ENCODE results near the gene ATRN. TPM values are rescaled to one million over a fixed set of nuclear protein-coding genes. Genes with fewer than 3 reads are reported as not detected.
A peak's percentile ranks its signal among the peaks of the same experiment; 100 is the strongest.
"Not testable (repeated sequence)": the region's sequence is repeated elsewhere in the genome, so short reads cannot be mapped to it uniquely, and the experiment has no call there.

Gene ATRN
- total RNA-seq, 1 experiment from 2014 or later, result 28.3 TPM

- H3K9me3 Mint-ChIP-seq (ENCODE audit: low read depth, unreplicated experiment), result no peaks in the 10 kb centered on the region
- intact Hi-C loops (cut with micrococcal nuclease; ENCODE audit: unreplicated experiment), result no loop called here
- CTCF ChIA-PET, result no interaction called here
- DNase-seq, result no peak
- peaks cover 25% of the 10 kb centered on the region for H3K4me1 Mint-ChIP-seq (ENCODE audit: low read depth, unreplicated experiment)
- H3K36me3 Mint-ChIP-seq (ENCODE audit: insufficient read depth, unreplicated experiment), result peaks cover 23% of the 10 kb centered on the region
- peak overlapping the region; percentile 48 for H3K27ac Mint-ChIP-seq (ENCODE audit: unreplicated experiment)
- no TSS peak for BruUV-seq (replicated peaks)
- peaks cover under 1% of the 10 kb centered on the region for H3K27me3 Mint-ChIP-seq (ENCODE audit: unreplicated experiment)
- peak overlapping the region; percentile 98 for H3K4me3 Mint-ChIP-seq (ENCODE audit: low read depth, unreplicated experiment)
- TF ChIP-seq CTCF (IDR thresholded peaks at IDR 0.05; ENCODE audit: unreplicated experiment), result no peak
These were observed 1.3 kb downstream of the ATRN start for GRCh38 chr20:3472105-3472504.

GRCh38 chr20:3473324-3473723 is 2.5 kb downstream of the ATRN start:
- CTCF ChIA-PET, result no interaction called here
- no TSS peak for BruUV-seq (replicated peaks)
- H3K9me3 Mint-ChIP-seq (ENCODE audit: low read depth, unreplicated experiment), result no peaks in the 10 kb centered on the region
- no peak for TF ChIP-seq CTCF (IDR thresholded peaks at IDR 0.05; ENCODE audit: unreplicated experiment)
- DNase-seq, result no peak
- peaks cover 23% of the 10 kb centered on the region for H3K36me3 Mint-ChIP-seq (ENCODE audit: insufficient read depth, unreplicated experiment)
- intact Hi-C loops (cut with micrococcal nuclease; ENCODE audit: unreplicated experiment), result no loop called here
- no peak overlapping the region for H3K27ac Mint-ChIP-seq (ENCODE audit: unreplicated experiment)
- peaks cover 34% of the 10 kb centered on the region for H3K4me1 Mint-ChIP-seq (ENCODE audit: low read depth, unreplicated experiment)
- H3K4me3 Mint-ChIP-seq (ENCODE audit: low read depth, unreplicated experiment), result no peak overlapping the region
- no peaks in the 10 kb centered on the region for H3K27me3 Mint-ChIP-seq (ENCODE audit: unreplicated experiment)

- peaks cover 23% of the 10 kb centered on the region for H3K36me3 Mint-ChIP-seq (ENCODE audit: insufficient read depth, unreplicated experiment)
- peaks cover 39% of the 10 kb centered on the region for H3K4me1 Mint-ChIP-seq (ENCODE audit: low read depth, unreplicated experiment)
- no TSS peak for BruUV-seq (replicated peaks)
- intact Hi-C loops (cut with micrococcal nuclease; ENCODE audit: unreplicated experiment), result no loop called here
- CTCF ChIA-PET, result interaction anchor here (0.6 kb wide), 1 partner anchor 19 kb away, joined by 4 read pairs; no protein-coding TSS in a partner anchor
- no peak overlapping the region for H3K27ac Mint-ChIP-seq (ENCODE audit: unreplicated experiment)
- no peaks in the 10 kb centered on the region for H3K9me3 Mint-ChIP-seq (ENCODE audit: low read depth, unreplicated experiment)
- H3K4me3 Mint-ChIP-seq (ENCODE audit: low read depth, unreplicated experiment), result no peak overlapping the region
- DNase-seq, result no peak
- H3K27me3 Mint-ChIP-seq (ENCODE audit: unreplicated experiment), result no peaks in the 10 kb centered on the region
- TF ChIP-seq CTCF (IDR thresholded peaks at IDR 0.05; ENCODE audit: unreplicated experiment), result no peak
These were observed 3.1 kb downstream of the ATRN start for GRCh38 chr20:3473944-3474343.

GRCh38 chr20:3477003-3477860 is 6.4 kb downstream of the ATRN start:
- H3K27me3 Mint-ChIP-seq (ENCODE audit: unreplicated experiment); intact Hi-C loops (cut with micrococcal nuclease; ENCODE audit: unreplicated experiment); CTCF ChIA-PET; DNase-seq; H3K27ac Mint-ChIP-seq (ENCODE audit: unreplicated experiment); BruUV-seq (replicated peaks); H3K9me3 Mint-ChIP-seq (ENCODE audit: low read depth, unreplicated experiment); H3K36me3 Mint-ChIP-seq (ENCODE audit: insufficient read depth, unreplicated experiment); H3K4me3 Mint-ChIP-seq (ENCODE audit: low read depth, unreplicated experiment): not testable (repeated sequence)
- peaks cover 35% of the 10 kb centered on the region for H3K4me1 Mint-ChIP-seq (ENCODE audit: low read depth, unreplicated experiment)

All from Calu3 (cell line).